SK-N-SH treated with all-trans-retinoic acid at 6 μM for 48 hours (cell line): ENCODE measurements around the gene PDCD11.

ENCODE experiments used
- ATAC-seq: fragments of 200-7000 bp; cut with Tn5 transposase; 3 replicates; pipeline ENCODE4 v1.9.1; 2020; ENCODE audit warnings: mild to moderate bottlenecking, moderate library complexity
- ARNTL ChIP-seq: fragments of 450-650 bp; formaldehyde crosslinking; IDR thresholded peaks from 2 replicates; pipeline ENCODE4 v1.5.0; 2020; ENCODE audit warnings: low read depth, mild to moderate bottlenecking, moderate library complexity, borderline replicate concordance
- CREB5 ChIP-seq: fragments of 250-450 bp; sonication (Bioruptor Pico); IDR thresholded peaks from 2 replicates; pipeline ENCODE4 v1.5.1; 2020; ENCODE audit warnings: low read depth, mild to moderate bottlenecking, moderate library complexity
- CSDC2 ChIP-seq: fragments of 250-450 bp; sonication (Bioruptor Pico); IDR thresholded peaks from 2 replicates; pipeline ENCODE4 v1.5.0; 2020; ENCODE audit warnings: mild to moderate bottlenecking, moderate library complexity
- CSRNP3 ChIP-seq: fragments of 250-450 bp; sonication (Bioruptor Pico); IDR thresholded peaks from 2 replicates; pipeline ENCODE4 v1.5.1; 2021; ENCODE audit warnings: mild to moderate bottlenecking, moderate library complexity
- ESRRG ChIP-seq: fragments of 250-450 bp; sonication (Bioruptor Pico); IDR thresholded peaks from 2 replicates; pipeline ENCODE4 v1.6.1; 2021; ENCODE audit warnings: mild to moderate bottlenecking
- ISL1 ChIP-seq: fragments of 250-450 bp; sonication (Bioruptor Pico); IDR thresholded peaks from 2 replicates; pipeline ENCODE4 v2.1.2; 2022; ENCODE audit warnings: mild to moderate bottlenecking, moderate library complexity
- OSR1 ChIP-seq: fragments of 250-450 bp; sonication (Bioruptor Pico); IDR thresholded peaks from 2 replicates; pipeline ENCODE4 v1.8.0; 2022; ENCODE audit warnings: moderate library complexity, mild to moderate bottlenecking, inconsistent platforms
- PATZ1 ChIP-seq: fragments of 250-450 bp; sonication (Bioruptor Pico); IDR thresholded peaks from 2 replicates; pipeline ENCODE4 v1.8.0; 2020; ENCODE audit warnings: mild to moderate bottlenecking, moderate library complexity, borderline replicate concordance
- POU6F1 ChIP-seq: fragments of 250-450 bp; sonication (Bioruptor Pico); IDR thresholded peaks from 2 replicates; pipeline ENCODE4 v1.8.0; 2021; ENCODE audit warnings: low read depth, mild to moderate bottlenecking, moderate library complexity, borderline replicate concordance
- PPARA ChIP-seq: fragments of 250-450 bp; sonication (Bioruptor Pico); IDR thresholded peaks from 2 replicates; pipeline ENCODE4 v1.5.0; 2020; ENCODE audit warnings: mild to moderate bottlenecking, borderline replicate concordance
- RARB ChIP-seq: fragments of 250-450 bp; sonication (Bioruptor Pico); IDR thresholded peaks from 2 replicates; pipeline ENCODE4 v1.8.0; 2021; ENCODE audit warnings: mild to moderate bottlenecking, moderate library complexity
- TCF4 ChIP-seq: fragments of 250-450 bp; sonication (Bioruptor Pico); IDR thresholded peaks from 2 replicates; pipeline ENCODE4 v1.8.0; 2021; ENCODE audit warnings: mild to moderate bottlenecking, moderate library complexity, borderline replicate concordance
- TOX ChIP-seq: fragments of 250-450 bp; sonication (Bioruptor Pico); IDR thresholded peaks from 2 replicates; pipeline ENCODE4 v1.8.0; 2021; ENCODE audit warnings: mild to moderate bottlenecking, moderate library complexity, borderline replicate concordance
- TSHZ2 ChIP-seq: fragments of 250-450 bp; sonication (Bioruptor Pico); IDR thresholded peaks from 2 replicates; pipeline ENCODE4 v1.5.0; 2020; ENCODE audit warnings: mild to moderate bottlenecking, moderate library complexity
- ZC3H10 ChIP-seq: fragments of 250-450 bp; sonication (Bioruptor Pico); IDR thresholded peaks from 2 replicates; pipeline ENCODE4 v1.5.1; 2021; ENCODE audit warnings: mild to moderate bottlenecking, moderate library complexity
- ZFP3 ChIP-seq: fragments of 250-450 bp; sonication (Bioruptor Pico); IDR thresholded peaks from 2 replicates; pipeline ENCODE4 v1.5.0; 2020; ENCODE audit warnings: mild to moderate bottlenecking, moderate library complexity
- ZFP30 ChIP-seq: fragments of 450-650 bp; formaldehyde crosslinking; IDR thresholded peaks from 2 replicates; pipeline ENCODE4 v1.5.0; 2022; ENCODE audit warnings: mild to moderate bottlenecking, moderate library complexity
- ZNF565 ChIP-seq: fragments of 450-650 bp; formaldehyde crosslinking; conservative IDR thresholded peaks from 2 replicates; pipeline ENCODE4 v1.5.0; 2020; ENCODE audit warnings: low read depth, mild to moderate bottlenecking, moderate library complexity
- ZNF70 ChIP-seq: fragments of 450-650 bp; formaldehyde crosslinking; IDR thresholded peaks from 2 replicates; pipeline ENCODE4 v1.5.0; 2020; ENCODE audit warnings: mild to moderate bottlenecking, moderate library complexity
- ZNF8 ChIP-seq: fragments of 450-650 bp; formaldehyde crosslinking; IDR thresholded peaks from 2 replicates; pipeline ENCODE4 v1.5.0; 2020; ENCODE audit warnings: mild to moderate bottlenecking, moderate library complexity

PDCD11 gene

GRCh38 chr10:103374263-103374662 is 22.2 kb upstream of the PDCD11 start:
- no peak for ATAC-seq
- no peak for TF ChIP-seq PPARA (CRISPR knock-in tag)
- no peak for TF ChIP-seq POU6F1 (CRISPR knock-in tag)
- TF ChIP-seq ARNTL, result no peak
- TF ChIP-seq ZNF70 (CRISPR knock-in tag), result no peak
- no peak for TF ChIP-seq ZNF8
- no peak for TF ChIP-seq TSHZ2 (CRISPR knock-in tag)
- TF ChIP-seq TCF4 (CRISPR knock-in tag), result no peak
- no peak for TF ChIP-seq ZFP30
- TF ChIP-seq CREB5 (CRISPR knock-in tag), result no peak
- TF ChIP-seq ISL1 (CRISPR knock-in tag), result no peak
- no peak for TF ChIP-seq ZFP3 (CRISPR knock-in tag)
- no peak for TF ChIP-seq TOX (CRISPR knock-in tag)
- no peak for TF ChIP-seq CSRNP3 (CRISPR knock-in tag)
- TF ChIP-seq RARB (CRISPR knock-in tag), result no peak
- no peak for TF ChIP-seq CSDC2 (CRISPR knock-in tag)

- TF ChIP-seq ZNF8 (no peak), ZFP30 (no peak), TOX (CRISPR knock-in tag) (no peak), CREB5 (CRISPR knock-in tag) (no peak), ZC3H10 (CRISPR knock-in tag) (no peak), PATZ1 (no peak)
- ATAC-seq, result no peak
Measured at GRCh38 chr10:103382769-103383168, 13.7 kb upstream of the PDCD11 start.

GRCh38 chr10:103394180-103394579 is 2.2 kb upstream of the PDCD11 start:
- ATAC-seq, result no peak
- TF ChIP-seq TCF4 (CRISPR knock-in tag) (no peak), RARB (CRISPR knock-in tag) (no peak), ZNF565 (CRISPR knock-in tag) (no peak), CSDC2 (CRISPR knock-in tag) (no peak), PPARA (CRISPR knock-in tag) (no peak), TOX (CRISPR knock-in tag) (no peak), CSRNP3 (CRISPR knock-in tag) (no peak), CREB5 (CRISPR knock-in tag) (no peak), OSR1 (CRISPR knock-in tag) (no peak), ZNF70 (CRISPR knock-in tag) (no peak), ISL1 (CRISPR knock-in tag) (no peak), ZC3H10 (CRISPR knock-in tag) (no peak), ZFP3 (CRISPR knock-in tag) (no peak), ZFP30 (no peak), TSHZ2 (CRISPR knock-in tag) (no peak), ZNF8 (no peak), ESRRG (no peak)
